ENCODE results near the gene CLDN19. TPM values are rescaled to one million over a fixed set of nuclear protein-coding genes. Genes with fewer than 3 reads are reported as not detected.

CLDN19 gene
- total RNA-seq, 4 donors from 2014 or later: not detected

GRCh38 chr1:42684139-42684538 lies 55.9 kb downstream of the CLDN19 start:
- Histone ChIP-seq H3K36me3 (no peaks in the 10 kb centered on the region), H3K4me1 (peaks cover 0 to 66% (median 19%) of the 10 kb centered on the region in 4 donors), H3K9me3 (no peaks in the 10 kb centered on the region), H3K4me3 (peak overlapping the region in 3 of 4 donors; percentile 97 to 98 (median 98)), H3K27me3 (no peaks in the 10 kb centered on the region), H3K27ac (peak overlapping the region in 2 of 4 donors; percentile 98 to 99)
- TF ChIP-seq POLR2A (IDR thresholded peaks at IDR 0.05): no peak
- no peak for TF ChIP-seq CTCF (IDR thresholded peaks at IDR 0.05)
- DNase-seq: no peak

Other genes with a start within 250 kb of the CLDN19 start
- gene PPIH, start 81.8 kb downstream of the CLDN19 start, total RNA-seq: 10 to 100 TPM; 15.1 to 41.7 (median 26.1) TPM
- 100 to 1,000 TPM; 236 to 470 (median 287) TPM for gene YBX1, start 57.8 kb downstream of the CLDN19 start, total RNA-seq
- 100 to 1,000 TPM in 1 of 4 donors, 10 to 100 TPM in 3; 19.4 to 151 (median 27.9) TPM for gene P3H1, start 26.8 kb upstream of the CLDN19 start, total RNA-seq
- 10 to 100 TPM in 1 of 4 donors, 1 to 10 TPM in 3; 1.7 to 11.6 (median 4.4) TPM for gene C1orf50, start 27.0 kb upstream of the CLDN19 start, total RNA-seq
- gene TMEM269, start 44.8 kb upstream of the CLDN19 start, total RNA-seq: not detected
- gene ERMAP, start 76.9 kb upstream of the CLDN19 start, total RNA-seq: 10 to 100 TPM; 11.2 to 15.3 (median 13.6) TPM
- 10 to 100 TPM in 3 of 4 donors, not detected in 1; 12.2 to 16.8 (median 16.6) TPM for gene SVBP, start 77.2 kb upstream of the CLDN19 start, total RNA-seq
- 10 to 100 TPM in 3 of 4 donors, 1 to 10 TPM in 1; 3.3 to 19.0 (median 10.8) TPM for gene ZNF691, start 106.4 kb upstream of the CLDN19 start, total RNA-seq
- gene SLC2A1, start 218.6 kb upstream of the CLDN19 start, total RNA-seq: 10 to 100 TPM; 15.7 to 35.7 (median 32.3) TPM